EH (cell line): ENCODE measurements around the gene IL23R.

ENCODE experiments used
- DNase-seq: peaks from one replicate; pipeline ENCODE4 v3.0.0-alpha.2; 2015; ENCODE audit warnings: low read depth

Gene IL23R

DNA sequence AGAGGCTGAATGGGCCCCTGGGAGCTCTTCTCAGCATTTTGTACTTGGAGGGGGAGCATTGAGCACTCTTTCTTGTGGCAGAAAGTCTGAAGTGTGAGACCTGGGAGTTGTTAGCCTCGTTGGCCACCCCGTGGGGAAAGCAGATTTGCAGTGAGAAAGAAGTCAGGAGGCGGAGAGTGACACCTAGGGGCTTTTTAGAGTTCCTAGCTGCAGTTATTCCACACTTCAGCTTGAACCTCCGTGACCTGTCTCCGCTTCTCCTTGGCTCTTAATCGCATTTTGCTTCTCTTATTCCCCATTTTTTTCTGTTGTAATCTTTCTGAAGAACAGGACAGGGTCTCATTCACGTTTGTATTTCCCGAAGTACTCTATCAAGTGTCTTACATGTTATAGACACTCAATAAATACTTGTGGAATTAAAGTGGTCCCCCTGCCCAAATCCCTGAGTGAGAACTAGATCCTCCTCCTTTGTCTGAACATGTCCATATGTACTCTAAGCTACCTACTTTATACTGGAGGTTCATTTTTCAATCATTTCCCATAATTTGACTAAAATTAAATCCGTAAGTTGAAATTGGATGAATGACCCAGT is 17.0 kb upstream of the IL23R start:
- DNase-seq, result peak; percentile 83

DNA sequence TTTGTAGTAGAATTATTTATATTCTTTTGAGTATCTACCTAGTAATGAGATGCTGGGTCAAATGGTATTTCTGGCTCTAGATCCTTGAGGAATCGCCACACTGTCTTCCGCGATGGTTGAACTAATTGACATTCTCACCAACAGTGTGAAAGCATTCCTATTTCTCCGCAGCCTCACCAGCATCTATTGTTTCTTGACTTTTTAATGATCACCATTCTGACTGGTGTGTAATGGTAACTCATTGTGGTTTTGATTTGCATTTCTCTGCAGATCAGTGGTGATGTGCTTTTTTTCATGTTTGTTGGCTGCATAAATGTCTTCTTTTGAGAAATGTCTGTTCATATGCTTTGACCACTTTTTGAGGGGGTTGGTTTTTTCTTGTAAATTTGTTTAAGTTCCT is 15.3 kb upstream of the IL23R start:
- no peak for DNase-seq

DNA sequence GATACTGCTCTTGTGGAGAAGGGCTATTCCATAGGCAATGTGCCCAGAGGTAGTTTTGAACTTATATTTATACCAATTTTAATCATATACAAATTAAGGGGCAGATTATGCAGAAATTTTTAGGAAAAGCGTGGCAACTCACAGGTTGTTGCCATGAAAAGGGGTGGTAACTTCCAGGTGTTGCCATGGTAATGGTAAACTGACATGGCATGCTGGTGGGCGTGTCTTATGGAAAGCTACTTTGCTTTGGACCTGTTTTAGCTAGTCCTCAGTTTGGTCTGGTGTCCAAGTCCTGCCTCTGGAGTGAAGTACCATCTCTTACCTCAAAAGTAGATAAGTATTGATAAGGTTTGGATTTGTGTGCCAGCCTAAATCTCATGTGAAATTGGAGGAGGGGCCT is 7.9 kb upstream of the IL23R start:
- DNase-seq, result no peak

DNA sequence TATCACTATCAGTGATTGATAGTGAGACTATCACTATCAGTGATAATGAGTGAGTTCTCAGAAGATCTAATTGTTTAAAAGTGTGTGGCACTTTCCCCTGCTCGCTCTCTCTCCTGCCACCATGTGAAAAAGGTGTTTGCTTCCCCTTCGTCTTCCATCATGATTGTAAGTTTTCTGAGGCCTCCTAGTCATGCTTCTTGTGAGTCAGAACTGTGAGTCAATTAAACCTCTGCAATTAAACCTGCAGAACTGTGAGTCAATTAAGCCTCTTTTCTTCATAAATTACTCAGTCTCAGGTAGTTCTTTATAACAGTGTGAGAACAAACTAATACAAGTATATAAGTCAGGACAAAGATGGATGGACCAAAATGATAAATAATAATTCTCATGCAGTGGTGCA is 7.0 kb upstream of the IL23R start:
- no peak for DNase-seq

DNA sequence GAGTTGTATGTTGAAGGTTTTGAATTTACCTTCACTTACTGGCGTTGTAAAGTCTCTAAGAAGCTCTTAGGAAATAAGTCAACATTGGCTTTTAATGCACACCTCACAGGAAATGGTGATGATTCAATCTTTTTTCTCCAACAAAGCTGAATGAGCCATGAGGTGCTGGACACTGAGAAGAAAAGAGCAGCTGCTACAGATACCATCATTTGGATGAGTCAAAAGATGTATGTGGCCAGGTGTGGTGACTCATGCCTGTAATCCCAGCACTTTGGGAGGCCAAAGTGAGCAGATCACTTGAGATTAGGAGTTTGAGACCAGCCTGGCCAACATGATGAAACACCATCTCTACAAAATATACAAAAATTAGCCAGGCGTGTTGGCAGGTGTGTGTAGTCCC is 3.3 kb upstream of the IL23R start:
- DNase-seq, result peak; percentile 3

DNA sequence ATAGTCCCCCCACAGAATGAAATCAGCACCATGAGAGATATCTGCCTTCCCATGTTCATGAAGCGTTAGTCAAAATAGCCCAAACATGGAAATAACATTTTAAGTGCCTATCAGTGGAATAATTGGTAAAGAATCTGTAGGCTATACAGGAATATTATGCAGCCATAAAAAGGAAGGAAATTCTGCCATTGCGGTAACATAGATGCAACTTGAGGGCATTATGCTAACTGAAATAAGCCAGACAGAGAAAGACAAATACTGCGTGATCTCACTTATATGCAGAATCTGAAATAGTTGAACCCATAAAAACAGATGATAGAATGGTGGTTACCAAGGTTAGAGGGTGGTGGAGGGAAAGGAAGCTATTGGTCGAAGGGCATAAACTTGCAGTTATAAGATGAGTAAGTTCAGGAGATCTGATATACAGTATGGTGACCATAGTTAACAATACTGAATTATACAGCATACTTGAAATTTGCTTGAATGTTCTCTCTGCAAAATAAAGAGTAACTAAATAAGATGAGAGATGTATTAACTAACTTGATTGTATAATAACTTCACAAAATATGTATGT is 699 bp upstream of the IL23R start:
- DNase-seq, result no peak

DNA sequence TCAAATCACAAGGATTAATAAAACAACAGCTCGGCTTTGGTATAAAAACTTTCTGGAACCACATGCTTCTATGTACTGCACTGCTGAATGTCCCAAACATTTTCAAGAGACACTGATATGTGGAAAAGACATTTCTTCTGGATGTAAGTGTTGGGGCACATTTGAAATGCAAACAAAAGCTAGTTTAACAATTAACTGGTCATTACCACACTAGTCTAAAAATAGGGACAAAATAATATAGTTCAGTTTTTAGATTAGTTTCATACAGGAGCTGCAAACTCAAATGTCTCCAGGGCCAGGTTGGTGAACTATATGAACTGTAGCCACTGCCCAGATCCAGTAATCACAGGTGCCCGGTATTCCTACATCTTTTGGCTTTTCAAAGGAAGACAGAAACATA is 3.2 kb downstream of the IL23R start:
- no peak for DNase-seq

DNA sequence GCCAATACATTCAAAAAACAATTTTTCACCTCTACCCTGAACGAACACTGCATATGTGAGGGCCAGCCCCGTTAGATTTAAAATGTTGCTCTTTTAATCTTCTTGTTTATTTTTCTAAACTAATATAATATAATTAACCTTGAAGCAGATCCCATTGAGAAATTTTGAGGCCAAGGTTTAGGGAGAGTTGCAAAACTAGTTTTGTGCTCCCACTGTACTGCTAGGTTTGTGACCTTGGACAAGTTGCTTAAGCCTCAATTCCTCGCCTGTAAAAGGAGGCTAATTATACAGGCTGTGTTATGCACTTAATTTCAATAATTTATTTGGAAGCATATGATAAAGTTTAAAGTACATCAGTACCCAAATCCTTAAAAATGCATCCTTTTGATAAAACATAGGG is 3.7 kb downstream of the IL23R start:
- DNase-seq, result no peak

DNA sequence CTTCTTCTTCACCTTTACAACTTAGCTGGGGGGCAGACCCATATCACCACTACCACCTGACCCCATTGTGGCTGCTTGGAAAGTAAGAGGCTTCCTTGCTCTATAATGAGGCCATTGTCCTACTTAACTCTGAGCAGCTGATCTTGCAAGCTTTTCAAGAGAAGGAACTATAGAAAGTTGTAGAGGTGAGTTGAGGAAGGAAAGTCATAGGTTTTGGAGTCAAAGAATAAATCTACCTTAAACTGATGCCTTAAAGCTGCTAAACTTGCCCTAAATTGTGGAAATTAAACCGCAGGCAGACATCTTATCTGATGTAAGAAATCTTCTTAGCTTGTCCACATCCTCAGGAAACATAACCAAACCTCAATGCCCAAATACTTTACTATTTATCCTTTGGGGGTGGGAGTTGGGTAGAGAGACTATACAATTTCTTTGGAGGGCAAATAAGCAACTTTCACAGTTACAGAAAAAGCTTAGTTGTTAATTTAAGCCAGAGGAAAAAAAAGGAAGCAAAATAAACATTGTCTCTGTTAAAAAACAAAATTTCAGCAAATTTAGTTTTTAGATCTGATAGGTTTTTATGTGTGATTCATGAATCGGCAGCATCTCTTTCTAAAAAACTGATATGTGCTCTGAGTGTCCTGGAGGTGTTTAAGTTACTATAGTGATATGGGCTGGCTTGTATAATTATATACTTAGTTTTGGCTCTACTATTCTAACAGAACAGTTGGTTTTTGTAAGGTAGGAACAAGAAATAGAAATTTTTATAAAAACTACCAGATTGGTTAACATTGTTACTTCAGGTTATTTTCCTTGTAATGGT is 4.7 kb downstream of the IL23R start:
- DNase-seq, result no peak

DNA sequence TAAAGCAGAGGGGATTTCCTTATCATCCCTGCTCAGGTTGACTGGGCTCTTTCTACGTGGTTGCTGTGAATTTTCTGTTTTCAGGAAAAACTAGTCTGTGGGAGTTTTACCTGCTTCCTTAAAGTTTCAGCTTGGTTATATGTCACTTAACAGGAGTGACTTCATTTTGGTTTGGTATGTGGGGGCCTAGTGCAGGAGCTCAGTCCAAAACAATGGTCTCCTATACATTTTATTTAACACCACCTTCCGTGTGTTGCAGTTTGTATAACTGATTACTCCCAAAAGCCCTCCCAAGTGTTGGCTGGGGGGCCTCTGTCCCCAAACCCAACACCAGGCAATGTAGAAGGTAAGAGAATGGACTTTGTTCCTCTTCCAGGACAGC is 5.3 kb downstream of the IL23R start:
- no peak for DNase-seq

DNA sequence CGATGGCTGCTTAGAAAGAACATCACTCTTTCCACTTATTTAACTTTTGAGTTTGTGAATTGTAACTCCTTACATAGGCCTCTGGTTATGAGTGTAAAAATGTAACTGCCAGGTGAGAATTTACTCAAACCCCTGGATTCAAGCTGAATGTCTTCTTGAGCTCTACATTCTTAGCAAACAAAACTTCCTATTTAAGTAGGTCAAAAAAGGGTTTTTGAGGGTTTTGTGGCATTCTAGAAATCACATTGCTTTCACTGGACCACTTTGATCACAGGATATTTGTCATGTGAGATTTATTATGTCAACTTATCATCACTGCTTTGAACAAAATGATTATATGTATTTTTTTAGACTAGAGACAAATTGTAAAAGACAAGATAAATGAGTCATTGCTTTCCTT is 5.7 kb downstream of the IL23R start:
- peak; percentile 3 for DNase-seq

DNA sequence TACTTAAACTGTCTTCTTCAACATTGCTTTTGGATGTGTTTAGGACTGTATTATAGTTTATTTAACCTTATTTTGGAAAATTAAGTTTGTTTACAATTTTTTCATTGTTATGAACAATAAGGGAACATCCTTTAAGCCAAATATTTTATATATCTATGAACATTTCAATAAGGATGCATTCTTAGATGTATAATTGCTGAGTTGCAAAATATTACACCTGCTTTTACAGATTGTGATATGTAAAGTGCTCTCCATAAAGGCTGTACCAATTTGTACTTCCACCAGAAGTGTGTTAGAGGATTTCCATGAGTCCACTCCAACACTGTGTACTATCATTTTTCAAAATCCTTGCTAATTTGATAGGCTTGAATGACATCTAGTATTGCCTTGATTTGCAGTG is 7.7 kb downstream of the IL23R start:
- no peak for DNase-seq

DNA sequence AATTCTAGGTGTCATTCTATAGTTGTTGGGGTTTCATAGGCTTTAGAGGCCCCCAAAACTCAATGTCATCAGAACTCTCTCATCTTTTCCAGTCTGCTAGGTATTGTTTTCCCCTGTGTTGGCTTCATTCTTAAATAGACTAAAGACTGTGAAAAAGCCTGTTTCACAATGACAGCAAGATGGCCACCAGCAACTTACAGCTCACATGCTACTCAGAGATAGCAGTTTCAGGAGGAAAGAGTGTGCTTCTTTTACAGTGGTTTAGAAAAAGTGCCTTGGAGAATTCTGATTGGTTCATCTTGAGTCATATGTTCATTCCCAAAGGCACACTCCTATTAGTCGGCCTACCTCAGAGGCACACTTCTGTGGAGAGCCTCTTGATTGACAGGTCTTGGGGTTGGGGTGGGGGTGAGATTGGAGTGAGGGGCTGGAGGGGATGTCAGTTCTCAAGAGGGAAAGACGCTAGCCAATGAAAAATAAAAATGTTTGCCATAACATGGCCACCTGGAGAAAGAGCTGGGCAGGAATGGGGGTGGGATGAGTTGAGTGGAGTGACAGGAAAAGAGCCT is 8.5 kb downstream of the IL23R start:
- no peak for DNase-seq

DNA sequence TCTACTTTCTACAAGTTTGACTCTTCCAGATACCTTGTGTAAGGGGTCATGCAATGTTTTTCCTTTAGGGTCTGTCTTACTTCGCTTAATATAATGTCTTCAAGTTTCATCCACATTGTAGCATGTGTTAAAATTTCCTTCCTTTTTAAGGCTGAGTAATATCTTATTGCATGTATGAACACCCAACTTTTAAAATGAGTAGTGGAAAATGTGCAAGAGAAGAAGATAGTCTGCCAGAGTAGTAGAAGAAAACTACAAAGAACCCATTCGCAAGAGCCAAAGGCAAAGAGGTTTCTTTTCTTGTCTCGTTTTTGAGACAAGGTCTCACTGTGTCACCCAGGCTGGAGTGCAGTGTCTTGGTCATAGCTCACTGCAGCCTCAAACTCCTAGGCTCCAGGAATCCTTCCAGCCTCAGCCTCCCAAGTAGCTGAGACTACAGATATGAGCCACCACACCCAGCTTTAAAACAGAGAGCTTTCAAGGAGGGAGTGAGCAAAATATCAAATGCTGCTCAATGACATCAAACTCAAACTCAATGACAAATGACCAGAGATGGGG is 9.4 kb downstream of the IL23R start:
- no peak for DNase-seq

DNA sequence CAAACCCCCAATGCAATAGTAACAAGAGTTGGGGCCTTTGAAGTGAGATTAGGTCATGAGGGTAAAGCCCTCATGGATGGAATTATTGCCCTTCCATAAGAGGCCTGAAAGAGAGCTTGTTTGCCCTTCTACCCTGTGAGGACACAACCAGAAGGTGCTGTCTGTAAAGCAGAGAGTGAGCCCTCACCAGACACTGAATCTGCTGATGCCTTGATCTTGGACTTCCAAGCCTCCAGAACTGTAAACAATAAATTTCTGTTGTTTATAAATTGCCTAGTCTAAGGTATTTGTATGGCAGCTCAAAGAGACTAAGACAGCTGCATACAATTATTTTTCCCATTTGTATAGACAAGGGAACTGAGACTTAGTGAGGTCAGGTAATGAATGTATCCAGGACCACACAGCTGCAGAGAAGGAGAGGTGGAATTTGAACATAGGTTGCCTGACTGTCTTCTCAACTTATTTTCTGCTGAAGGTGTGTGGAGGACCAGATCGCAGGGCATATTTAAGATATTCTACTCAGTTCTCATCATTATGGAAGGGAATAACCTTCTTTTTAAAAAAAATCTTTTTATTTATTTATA is 18.7 kb downstream of the IL23R start:
- DNase-seq, result no peak

DNA sequence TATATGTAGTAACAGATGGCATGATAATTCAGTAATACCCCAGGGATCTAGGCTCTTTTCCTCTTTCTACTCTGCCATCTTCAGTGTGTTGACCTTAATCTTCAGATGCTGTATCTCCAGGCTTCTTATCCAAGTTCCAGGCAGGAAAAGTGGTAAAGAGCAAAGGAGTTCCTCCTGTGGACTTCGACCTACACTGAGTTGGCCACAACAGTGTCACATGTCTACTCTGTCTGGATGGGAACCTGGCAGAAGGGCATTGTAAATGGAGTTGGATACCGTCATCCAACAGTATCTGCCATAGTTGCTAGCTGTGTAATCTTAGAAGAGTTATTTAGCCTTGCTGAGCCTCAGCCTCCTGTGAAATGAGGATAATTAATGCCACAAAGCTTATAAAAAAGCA is 21.9 kb downstream of the IL23R start:
- DNase-seq, result no peak

DNA sequence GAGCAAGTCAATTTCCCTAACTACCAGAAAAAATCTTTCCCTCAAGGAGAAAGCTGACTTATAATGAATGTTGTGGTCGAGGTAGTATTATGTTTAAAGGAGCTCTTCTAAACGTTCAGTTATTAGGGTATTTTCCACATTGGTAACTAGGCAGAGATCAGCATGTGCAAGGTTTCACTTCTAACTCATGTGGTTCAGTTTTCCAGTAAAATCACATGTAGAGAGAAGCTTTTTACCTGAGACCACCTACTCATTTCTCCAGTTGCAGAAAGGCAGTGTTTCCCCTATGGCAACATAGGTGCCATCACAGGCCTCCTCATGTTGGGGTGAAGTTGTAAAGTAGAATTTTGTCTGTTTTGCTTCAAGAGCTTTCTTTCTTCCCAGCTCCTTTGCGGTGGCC is 23.7 kb downstream of the IL23R start:
- DNase-seq, result no peak

DNA sequence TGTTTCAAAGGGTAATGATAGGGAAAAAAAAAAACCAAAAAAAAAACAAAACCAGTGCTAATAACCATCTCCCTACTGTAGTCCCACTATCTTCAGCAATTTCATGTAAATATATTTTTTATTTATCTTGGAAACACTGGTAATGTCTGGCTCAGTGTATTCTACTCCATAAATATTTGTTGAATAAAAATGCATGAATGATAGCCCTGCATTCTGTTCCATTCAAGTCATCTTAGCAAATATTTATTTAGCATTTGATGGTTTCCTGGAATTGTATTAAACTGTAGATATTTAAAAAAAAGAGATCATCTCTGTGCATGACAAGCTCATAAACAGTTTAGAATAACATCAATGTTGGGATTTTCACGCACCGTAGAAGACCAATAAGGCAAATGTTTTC is 24.2 kb downstream of the IL23R start:
- DNase-seq, result no peak

DNA sequence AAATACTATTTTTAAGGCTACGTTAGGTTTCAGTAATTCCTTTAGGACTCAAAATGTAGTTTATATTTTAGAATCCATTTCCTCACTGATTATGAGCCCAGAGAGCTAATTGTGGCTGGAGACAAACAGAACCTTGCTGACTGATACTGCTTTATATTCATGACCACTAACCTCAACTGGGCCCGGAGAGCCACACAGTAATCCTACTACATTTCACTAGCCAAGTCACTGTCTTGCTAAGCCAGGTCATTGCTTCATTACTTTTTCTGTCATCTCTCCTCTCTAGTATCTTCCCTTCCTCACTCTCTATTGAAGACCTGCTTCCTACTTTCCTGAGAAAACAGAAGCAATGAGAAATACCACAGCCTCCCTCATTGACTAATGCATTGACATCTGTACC is 24.7 kb downstream of the IL23R start:
- no peak for DNase-seq

DNA sequence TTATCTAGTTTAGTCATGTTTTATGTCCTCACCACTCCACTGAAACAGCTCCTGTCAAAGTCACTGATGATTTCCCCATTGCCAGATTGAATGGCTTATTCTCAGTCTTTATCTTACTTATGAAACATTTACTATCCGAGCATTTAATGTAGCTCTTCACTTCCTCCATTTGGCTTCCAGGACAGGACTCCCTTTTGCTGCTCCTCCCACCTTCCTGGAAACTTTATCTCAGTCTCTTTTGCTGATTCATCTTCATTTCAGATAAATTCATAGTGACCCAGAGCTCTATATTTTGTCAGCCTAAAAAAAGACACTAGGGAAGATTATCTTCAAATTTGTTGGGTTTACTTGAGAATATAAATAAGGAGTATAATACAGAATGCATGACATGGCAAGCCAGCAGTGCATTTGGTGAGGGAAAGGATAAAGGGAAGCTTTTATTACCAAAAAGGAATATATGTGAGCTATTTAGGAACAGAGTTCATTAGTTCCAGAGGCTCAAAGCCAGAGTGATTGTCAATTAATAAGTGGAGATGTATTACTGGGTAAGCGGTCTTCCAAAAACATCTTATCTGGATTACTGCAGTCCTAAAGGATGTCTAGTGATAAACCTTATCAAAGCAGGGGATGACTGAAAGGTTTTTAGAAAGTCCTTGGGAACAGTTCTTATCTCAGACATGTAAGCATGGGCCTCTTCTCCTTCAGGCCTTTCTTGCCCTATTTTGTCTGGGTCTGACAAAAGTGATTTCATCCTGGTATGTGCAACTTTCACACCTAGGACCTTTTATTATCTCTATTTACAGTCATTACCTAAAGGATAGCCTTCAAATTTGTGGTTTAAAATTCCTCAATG is 25.6 kb downstream of the IL23R start:
- DNase-seq, result no peak

DNA sequence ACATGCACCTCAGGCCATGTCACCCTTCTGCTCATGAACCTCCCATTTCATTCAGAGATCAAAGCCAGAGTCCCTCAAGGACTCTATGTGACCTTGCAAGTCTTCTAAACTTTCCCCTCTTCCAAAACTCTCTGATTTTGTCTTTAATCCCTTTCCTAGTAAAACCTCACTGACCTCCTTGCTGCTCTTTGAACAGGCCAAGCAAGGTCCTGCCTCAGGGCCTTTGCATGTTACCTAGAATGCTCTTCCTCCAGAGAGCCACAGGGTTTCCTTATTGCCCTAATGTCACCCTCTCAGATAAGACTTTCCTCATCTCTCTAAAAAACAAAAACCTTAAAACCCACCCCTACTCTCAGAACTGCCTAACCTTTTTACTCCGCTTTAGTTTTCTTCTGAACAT is 26.6 kb downstream of the IL23R start:
- DNase-seq, result no peak

DNA sequence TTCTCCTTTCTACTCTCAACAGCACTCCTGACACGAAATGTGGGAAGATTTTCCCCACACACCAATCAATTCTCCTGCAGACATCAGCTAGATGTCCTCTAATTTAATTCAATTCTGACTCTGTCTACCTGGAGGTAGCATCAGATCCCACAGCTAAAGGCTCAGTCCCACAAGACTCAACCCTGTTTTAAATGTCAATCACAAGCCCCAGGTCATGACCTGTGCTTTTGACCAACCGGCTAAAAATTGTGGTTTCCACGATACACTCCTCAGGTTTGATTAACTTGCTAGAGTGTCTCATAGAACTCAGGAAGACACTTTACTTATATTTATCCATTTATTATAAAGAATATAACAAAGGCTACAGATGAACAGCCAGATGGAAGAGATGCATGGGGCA is 27.4 kb downstream of the IL23R start:
- DNase-seq, result no peak
